ENCODE results near the gene GRAMD4.
A peak's percentile ranks its signal among the peaks of the same experiment; 100 is the strongest.
"Not testable (repeated sequence)": the region's sequence is repeated elsewhere in the genome, so short reads cannot be mapped to it uniquely, and the experiment has no call there.

Gene GRAMD4

GRCh38 chr22:46619240-46619829, 851 bp upstream of the GRAMD4 start:
- peak in 1 of 14 donors; percentile 42 for DNase-seq

GRCh38 chr22:46620588-46621242, 529 bp downstream of the GRAMD4 start:
- DNase-seq = no peak

- DNase-seq = not testable (repeated sequence)
These were observed 1.2 kb downstream of the GRAMD4 start for GRCh38 chr22:46621243-46621930.

GRCh38 chr22:46622081-46622521, 1.9 kb downstream of the GRAMD4 start:
- DNase-seq = peak in 11 of 14 donors; percentile 20 to 81 (median 53)

GRCh38 chr22:46625113-46625842, 5.1 kb downstream of the GRAMD4 start:
- no peak for DNase-seq

- DNase-seq = no peak
These were observed 5.7 kb downstream of the GRAMD4 start for GRCh38 chr22:46625843-46626349.

- no peak for DNase-seq
These were observed 6.2 kb downstream of the GRAMD4 start for GRCh38 chr22:46626356-46626755.

GRCh38 chr22:46626911-46627805, 7.0 kb downstream of the GRAMD4 start:
- DNase-seq = no peak

GRCh38 chr22:46627806-46628482, 7.8 kb downstream of the GRAMD4 start:
- DNase-seq = no peak

- DNase-seq = no peak
These were observed 8.6 kb downstream of the GRAMD4 start for GRCh38 chr22:46628756-46629155.

GRCh38 chr22:46629291-46629690, 9.1 kb downstream of the GRAMD4 start:
- no peak for DNase-seq

GRCh38 chr22:46631113-46631512, 10.9 kb downstream of the GRAMD4 start:
- no peak for DNase-seq

- DNase-seq = no peak
These were observed 12.6 kb downstream of the GRAMD4 start for GRCh38 chr22:46632646-46633249.

GRCh38 chr22:46633334-46633890, 13.2 kb downstream of the GRAMD4 start:
- no peak for DNase-seq

GRCh38 chr22:46634011-46634699, 14.0 kb downstream of the GRAMD4 start:
- no peak for DNase-seq

- not testable (repeated sequence) for DNase-seq
These were observed 14.9 kb downstream of the GRAMD4 start for GRCh38 chr22:46634973-46635685.

GRCh38 chr22:46635756-46636155, 15.6 kb downstream of the GRAMD4 start:
- DNase-seq = no peak

GRCh38 chr22:46636221-46637002, 16.2 kb downstream of the GRAMD4 start:
- no peak for DNase-seq
